Activated T-cell treated with anti-CD3 and anti-CD28 coated beads, Interleukin-2, amount 50 U/mL, for 48 hours (primary cell): ENCODE data around the gene NEK7.
"Not testable (repeated sequence)": the region's sequence is repeated elsewhere in the genome, so short reads cannot be mapped to it uniquely, and the experiment has no call there.

Source experiments
- DNase-seq, 2 experiments: peaks; one replicate each; pipeline ENCODE4 v3.0.0-alpha.2; 2020

Gene NEK7

GRCh38 chr1:198298640-198299039 is 141.8 kb downstream of the NEK7 start:
- no peak for DNase-seq

- no peak for DNase-seq
Measured at GRCh38 chr1:198300451-198300850, 143.7 kb downstream of the NEK7 start.

- no peak for DNase-seq
Measured at GRCh38 chr1:198304431-198304830, 147.6 kb downstream of the NEK7 start.

DNA sequence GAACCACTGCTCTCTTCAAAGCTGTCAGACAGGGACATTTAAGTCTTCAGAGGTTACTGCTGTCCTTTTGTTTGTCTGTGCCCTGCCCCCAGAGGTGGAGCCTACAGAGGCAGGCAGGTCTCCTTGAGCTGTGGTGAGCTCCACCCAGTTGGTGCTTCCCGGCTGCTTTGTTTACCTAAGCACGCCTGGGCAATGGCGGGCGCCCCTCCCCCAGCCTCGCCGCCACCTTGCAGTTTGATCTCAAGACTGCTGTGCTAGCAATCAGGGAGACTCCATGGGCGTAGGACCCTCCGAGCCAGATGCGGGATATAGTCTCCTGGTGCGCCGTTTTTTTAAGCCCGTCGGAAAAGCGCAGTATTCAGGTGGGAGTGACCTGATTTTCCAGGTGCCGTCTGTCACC is 158.0 kb downstream of the NEK7 start:
- DNase-seq: not testable (repeated sequence)

DNA sequence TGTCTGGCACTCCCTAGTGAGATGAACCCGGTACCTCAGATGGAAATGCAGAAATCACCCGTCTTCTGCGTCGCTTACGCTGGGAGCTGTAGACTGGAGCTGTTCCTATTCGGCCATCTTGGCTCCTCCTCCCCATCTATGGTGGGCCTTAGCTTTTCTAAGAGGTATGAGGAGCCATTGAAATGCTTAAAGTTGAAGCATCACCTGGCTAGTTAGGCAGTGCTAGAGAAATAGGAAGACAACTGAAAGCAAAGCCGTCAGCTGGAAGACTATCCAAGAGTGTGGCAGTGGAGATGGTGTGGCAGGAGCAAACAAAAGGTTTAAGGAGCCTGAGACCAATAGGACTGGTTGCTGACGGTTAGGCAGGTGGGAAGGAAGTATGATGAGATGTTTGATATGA is 158.5 kb downstream of the NEK7 start:
- not testable (repeated sequence) for DNase-seq

GRCh38 chr1:198316546-198317100 is 159.8 kb downstream of the NEK7 start:
- DNase-seq: no peak

DNA sequence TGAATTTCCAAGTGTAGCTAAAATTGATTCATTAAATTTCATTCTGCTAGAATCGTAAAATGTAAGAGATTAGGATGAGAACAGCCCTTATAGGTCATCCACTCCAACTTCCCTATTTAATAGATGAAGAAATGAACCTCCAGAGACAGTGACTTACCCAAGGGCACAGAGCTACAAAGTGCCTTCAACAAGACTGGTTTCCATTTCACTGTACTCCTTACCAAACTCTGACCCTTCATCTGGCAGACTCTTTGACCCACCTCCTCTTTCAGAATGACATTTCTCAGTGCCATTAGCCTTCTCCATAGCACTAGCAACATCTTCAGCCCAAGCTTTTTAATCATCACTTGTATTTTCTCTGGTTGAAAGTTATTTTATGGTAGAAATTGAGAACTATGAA is 161.3 kb downstream of the NEK7 start:
- DNase-seq: no peak

DNA sequence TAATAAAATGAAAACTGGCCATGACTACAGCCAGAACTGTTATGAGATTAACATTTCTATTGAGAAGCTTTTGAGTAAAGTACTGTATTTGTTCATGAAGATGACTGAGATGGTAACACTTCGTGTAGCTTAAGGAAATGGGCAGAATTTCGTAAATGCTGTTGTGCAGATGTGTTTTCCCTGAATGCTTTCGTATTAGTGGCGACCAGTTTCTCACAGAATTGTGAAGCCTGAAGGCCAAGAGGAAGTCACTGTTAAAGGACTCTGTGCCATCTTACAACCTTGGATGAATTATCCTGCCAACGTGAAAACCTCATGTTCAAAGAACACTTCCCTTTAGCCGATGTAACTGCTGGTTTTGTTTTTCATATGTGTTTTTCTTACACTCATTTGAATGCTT is 164.0 kb downstream of the NEK7 start:
- no peak for DNase-seq

DNA sequence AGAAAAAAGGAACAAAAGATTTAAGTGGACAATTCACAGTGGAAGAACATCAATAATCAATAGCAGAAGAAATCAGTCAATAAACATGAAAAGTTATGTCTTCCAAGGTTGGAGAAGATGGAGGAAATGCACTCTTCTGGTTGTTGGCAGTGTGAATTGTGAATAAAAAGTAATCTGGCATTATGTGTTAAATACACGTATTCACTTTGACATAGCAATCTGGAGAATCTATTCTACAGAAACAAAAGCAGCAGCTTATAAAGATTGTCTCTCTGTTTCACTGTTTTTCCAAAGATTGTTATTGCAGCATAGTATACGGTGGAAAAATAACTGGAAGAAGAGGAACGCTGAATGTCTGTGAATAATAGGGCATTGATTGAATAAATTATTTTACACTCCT is 169.4 kb downstream of the NEK7 start:
- DNase-seq: no peak

GRCh38 chr1:198326915-198327314 is 170.1 kb downstream of the NEK7 start:
- DNase-seq: no peak

GRCh38 chr1:198328458-198329032 is 171.7 kb downstream of the NEK7 start:
- no peak for DNase-seq

DNA sequence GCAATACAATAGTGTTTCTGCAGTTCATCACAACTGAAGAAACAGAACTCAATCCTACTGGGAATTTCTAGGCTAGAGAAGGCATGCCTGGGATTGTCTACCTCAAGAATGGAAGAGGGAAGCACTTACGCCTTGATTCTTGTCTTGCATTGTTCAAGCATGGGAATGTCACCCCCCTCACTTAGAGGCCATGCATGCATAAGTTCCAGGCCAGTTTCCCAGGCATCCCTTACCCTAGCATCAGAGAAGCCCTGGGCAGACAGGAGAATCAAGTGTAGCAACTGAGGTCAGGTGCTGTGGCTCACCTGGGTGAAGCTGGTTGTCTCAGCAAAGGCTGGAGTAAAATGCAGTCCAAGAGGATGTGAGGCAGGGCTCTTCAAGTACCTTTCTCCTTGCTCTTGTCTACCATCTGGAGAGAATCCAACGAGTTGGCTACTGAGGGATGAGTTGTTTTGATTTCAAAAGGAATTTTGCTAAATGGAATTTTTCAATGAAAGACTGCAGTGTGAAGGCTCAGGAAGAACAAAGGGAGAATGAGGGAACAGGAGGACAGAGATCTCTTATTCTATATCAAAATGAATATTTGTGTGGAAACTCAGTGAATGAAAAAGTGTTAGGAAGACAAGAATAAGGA is 174.3 kb downstream of the NEK7 start:
- no peak for DNase-seq

DNA sequence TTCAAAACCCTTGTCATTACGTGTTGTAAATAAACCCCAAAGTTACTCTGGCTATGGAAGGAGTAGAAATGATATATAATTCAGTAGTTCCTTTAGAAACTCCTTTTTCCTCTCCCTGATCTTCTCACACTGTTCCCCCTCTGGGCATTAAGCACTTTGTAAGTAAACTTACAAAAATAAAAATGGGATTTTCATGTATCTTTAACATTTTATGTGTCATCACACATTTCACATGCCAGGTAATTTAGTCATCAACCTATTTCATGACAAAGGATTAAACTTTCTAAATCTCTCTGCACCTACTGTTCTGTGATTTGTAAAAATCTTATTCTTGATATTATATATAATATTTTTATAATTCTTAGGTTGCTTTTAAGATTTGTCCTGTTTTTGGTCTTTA is 176.9 kb downstream of the NEK7 start:
- no peak for DNase-seq

DNA sequence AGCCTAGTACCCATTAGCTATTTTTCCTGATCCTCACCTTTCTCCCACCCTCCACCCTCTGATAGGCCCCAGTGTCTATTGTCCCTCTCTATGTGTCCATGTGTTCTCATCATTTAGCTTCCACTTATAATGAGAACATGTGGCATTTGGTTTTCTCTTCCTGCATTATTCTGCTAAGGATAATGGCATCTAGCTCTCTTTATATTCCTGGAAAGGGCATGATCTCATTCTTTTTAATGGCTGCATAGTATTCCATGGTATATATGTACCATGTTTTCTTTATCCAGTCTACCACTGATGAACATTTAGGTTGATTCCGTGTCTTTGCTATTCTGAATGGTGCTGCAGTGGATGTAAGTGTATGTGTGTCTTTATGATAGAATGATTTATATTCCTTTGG is 178.9 kb downstream of the NEK7 start:
- no peak for DNase-seq

DNA sequence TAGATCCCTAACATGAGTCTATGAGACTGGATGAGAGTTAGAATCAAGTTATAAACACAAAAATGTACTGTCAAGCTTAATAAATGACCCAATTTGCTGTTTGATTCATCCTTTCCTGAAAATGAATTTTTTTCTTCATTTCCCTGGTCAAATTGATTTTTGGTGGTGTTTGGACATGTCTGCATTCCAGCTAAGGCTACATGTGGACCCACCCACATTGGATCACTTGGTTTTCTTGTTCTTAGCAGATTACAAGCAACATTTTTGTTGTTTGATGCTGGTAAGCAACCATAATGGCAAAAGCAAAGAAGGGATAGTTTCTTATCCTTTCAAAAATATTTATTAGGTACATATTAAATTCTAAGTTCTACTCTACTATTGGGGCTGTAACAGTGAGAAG is 181.1 kb downstream of the NEK7 start:
- DNase-seq: no peak

GRCh38 chr1:198340139-198340538 is 183.3 kb downstream of the NEK7 start:
- DNase-seq: no peak

DNA sequence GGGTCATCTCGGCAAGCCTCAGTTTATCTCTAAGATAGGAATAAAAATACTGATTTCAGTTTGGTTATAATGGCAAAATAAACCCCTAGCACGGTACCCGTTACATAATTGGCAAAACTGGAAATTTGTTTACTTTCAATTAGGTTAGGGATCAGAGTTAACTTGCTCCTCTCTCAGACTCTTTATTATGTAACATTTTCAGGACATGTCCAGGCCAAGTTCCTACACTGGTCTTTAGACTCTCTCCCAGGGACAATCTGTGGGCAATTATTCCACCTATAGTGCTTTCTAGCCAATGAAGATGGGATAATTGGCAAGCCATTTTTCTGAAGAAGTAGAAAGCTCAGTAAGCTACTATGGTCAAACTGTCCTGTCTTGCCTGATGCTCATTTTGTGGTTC is 189.4 kb downstream of the NEK7 start:
- DNase-seq: no peak

- no peak for DNase-seq
Measured at GRCh38 chr1:198350456-198350855, 193.7 kb downstream of the NEK7 start.

DNA sequence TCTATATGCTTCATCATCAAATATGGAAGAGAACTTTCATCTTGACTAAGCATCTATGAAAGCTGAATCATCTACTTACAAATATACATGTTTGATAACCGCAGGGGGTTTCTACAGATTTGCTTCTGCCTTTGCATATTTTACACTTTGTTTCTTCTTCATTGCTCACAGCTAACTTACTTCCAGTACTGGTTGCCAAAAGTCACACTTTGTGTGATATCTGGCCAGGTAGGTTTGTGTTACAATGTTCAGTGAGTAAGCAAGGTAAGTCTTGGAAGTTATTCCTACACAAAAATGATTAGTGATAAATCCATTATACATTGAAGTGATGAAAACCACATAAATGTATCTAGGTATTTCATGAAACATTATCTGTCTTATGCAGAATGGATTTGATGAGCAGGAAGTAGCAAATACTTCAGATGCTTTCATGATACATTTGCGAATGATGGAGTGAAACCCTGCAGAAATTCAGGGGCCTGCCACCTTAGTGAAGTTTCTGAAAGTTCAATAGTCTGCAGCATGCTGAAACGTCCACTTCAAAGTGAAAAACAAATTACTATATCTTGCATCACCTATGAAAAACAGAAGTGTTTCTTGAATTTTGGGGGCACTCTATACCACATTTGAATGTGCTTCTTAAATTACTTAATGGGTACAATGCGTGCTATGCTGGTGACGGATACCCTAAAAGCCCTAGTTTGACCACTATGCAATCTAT is 196.3 kb downstream of the NEK7 start:
- no peak for DNase-seq

DNA sequence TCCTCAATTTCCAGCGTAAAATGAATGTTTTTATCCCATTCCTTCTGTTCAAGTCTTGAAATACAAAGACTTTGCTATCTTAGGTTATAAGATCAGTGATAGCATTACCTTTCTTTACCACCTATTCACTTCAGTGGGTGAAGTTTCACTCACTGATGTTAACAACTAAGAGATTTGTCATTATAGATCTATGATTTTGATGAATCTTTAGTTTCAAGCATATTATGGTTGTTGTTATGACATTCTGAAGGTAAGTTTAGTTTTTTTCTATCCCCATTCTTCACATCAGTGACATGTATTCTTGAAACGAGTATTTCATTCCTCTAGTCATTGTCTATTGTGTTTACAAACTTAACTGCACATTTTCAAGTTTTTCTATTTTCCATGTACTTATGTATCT is 201.1 kb downstream of the NEK7 start:
- DNase-seq: no peak

- DNase-seq: no peak
Measured at GRCh38 chr1:198359024-198359653, 202.3 kb downstream of the NEK7 start.

DNA sequence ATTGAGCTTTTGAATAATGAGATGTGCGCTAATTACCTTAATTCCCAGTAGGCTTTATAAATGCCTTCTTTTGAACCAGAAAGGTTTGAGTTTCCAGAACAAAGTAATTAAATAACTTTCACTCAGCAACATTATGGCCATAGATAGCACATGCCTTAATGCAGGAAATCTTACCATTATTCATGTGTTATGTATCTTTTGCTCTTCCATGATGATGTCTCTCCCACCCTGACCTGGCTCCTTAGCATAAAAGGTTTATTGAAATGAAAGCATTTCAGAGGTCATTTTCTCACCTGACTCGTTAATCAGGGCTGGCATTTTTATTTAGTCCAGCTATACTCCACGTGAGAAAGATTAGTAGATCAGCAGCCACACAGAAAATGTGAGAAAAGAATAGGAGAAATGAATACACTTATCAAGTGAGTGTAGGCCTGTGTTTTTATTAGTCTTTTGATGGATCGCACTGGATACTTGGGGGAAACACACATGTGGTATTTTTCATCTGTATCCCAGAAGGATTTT is 203.5 kb downstream of the NEK7 start:
- DNase-seq: no peak

DNA sequence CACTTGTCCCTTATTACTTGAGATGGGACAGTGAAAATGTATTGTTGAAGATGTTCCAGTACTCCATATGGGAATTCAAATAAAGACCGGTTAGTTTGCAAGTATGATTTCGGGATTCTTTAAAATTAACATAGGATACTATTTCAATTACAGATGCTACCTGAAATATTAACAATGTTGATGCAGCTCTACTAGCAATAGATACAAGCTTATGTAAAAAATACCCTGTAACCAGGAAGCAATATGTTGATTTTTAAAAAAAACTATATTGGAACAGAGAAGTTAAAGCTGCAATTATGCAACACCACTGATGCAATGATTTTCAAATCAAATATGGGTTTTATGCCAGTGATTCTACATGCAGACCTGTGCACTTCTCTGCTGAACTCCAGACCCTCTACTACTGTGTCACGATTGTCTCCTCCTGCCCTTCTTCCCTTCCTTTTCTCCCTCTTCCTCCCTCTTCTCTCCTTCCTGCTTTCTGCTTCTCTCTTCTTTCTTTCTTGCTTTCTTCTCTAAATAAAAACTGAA is 204.5 kb downstream of the NEK7 start:
- DNase-seq: no peak
